K562 (cell line): ENCODE measurements around the gene ZNF581. TPM values are rescaled to one million over a fixed set of nuclear protein-coding genes. Genes with fewer than 3 reads are reported as not detected.

Source experiments
- AFF1 ChIP-seq, 2 experiments: fragments of 450-650 bp; IDR thresholded peaks; 2 replicates each; pipeline ENCODE4 v1.6.1; 2018; ENCODE audit warnings: mild to moderate bottlenecking in 2 of 2, low read depth in 1 of 2; ENCODE audit not compliant: partially characterized antibody in 2 of 2
- CBX3 ChIP-seq, 2 experiments: IDR thresholded peaks; 1 replicate in 1 of 2; 2 replicates in 1 of 2; pipeline ENCODE4 v1.6.1; 2012; ENCODE audit warnings: inconsistent platforms in 2 of 2, low read length in 2 of 2, borderline replicate concordance in 1 of 2, control low read depth in 1 of 2
- CEBPG ChIP-seq, 3 experiments: fragments of 200-800 bp in 1 of 3; sonication (Bioruptor generic) in 1 of 3; sonication (generic) in 1 of 3; formaldehyde crosslinking in 1 of 3; IDR thresholded peaks in 2 of 3; conservative IDR thresholded peaks in 1 of 3; 2 replicates each; pipeline versions ENCODE4 v1.6.1 to v1.8.0; 2016 to 2022; ENCODE audit warnings: missing compliant biosample characterization in 2 of 3, missing genetic modification characterization in 2 of 3, mild to moderate bottlenecking in 1 of 3, missing genetic modification reagents in 1 of 3
- ELF1 ChIP-seq: fragments of 200-800 bp; sonication (Bioruptor generic); IDR thresholded peaks from 2 replicates; pipeline ENCODE4 v1.6.1; 2016; ENCODE audit warnings: missing genetic modification characterization, missing compliant biosample characterization
- ESRRA ChIP-seq: fragments of 450-650 bp; IDR thresholded peaks from 2 replicates; pipeline ENCODE4 v1.6.1; 2014; ENCODE audit warnings: low read depth, mild to moderate bottlenecking, moderate library complexity, borderline replicate concordance
- GTF2F1 ChIP-seq: IDR thresholded peaks from 2 replicates; pipeline ENCODE4 v1.6.1; 2011; ENCODE audit warnings: low read depth, low read length, improper control_type of control experiment
- JUND ChIP-seq, 2 experiments: IDR thresholded peaks; 2 replicates in 1 of 2; 3 replicates in 1 of 2; pipeline ENCODE4 v1.6.1; 2011; ENCODE audit warnings: borderline replicate concordance in 2 of 2, low read depth in 2 of 2, low read length in 2 of 2, improper control_type of control experiment in 1 of 2, missing biosample characterization in 1 of 2, missing genetic modification characterization in 1 of 2, missing genetic modification reagents in 1 of 2
- KLF13 ChIP-seq: fragments of 450-650 bp; IDR thresholded peaks from 2 replicates; pipeline ENCODE4 v1.6.1; 2016; ENCODE audit warnings: missing genetic modification characterization, low read depth, mild to moderate bottlenecking, missing compliant biosample characterization, moderate library complexity, borderline replicate concordance
- MAZ ChIP-seq, 2 experiments: fragments of 450-650 bp in 1 of 2; sonication (generic) in 1 of 2; formaldehyde crosslinking; IDR thresholded peaks in 1 of 2; conservative IDR thresholded peaks in 1 of 2; 2 replicates each; pipeline versions ENCODE4 v1.4.0 to v1.5.0; 2020; ENCODE audit warnings: mild to moderate bottlenecking in 1 of 2, missing genetic modification reagents in 1 of 2
- PHF20 ChIP-seq: fragments of 450-650 bp; IDR thresholded peaks from 2 replicates; pipeline ENCODE4 v1.6.1; 2018; ENCODE audit not compliant: partially characterized antibody
- RBFOX2 ChIP-seq: fragments of 200-400 bp; formaldehyde crosslinking; IDR thresholded peaks from 2 replicates; pipeline ENCODE4 v1.6.1; 2017; ENCODE audit warnings: low read depth, mild to moderate bottlenecking, low read length, moderate library complexity
- ZFP36 ChIP-seq: fragments of 150-350 bp; IDR thresholded peaks from 2 replicates; pipeline ENCODE4 v1.6.1; 2018; ENCODE audit warnings: low read length, low read depth; ENCODE audit not compliant: partially characterized antibody
- ZNF253 ChIP-seq: fragments of 250-450 bp; sonication (Bioruptor Pico); conservative IDR thresholded peaks from 2 replicates; pipeline ENCODE4 v1.6.1; 2021; ENCODE audit warnings: mild to moderate bottlenecking
- ZNF511 ChIP-seq: sonication (generic); formaldehyde crosslinking; IDR thresholded peaks from 2 replicates; pipeline ENCODE4 v1.8.0; 2022; ENCODE audit warnings: mild to moderate bottlenecking, missing genetic modification reagents
- ZNF589 ChIP-seq: fragments of 200-800 bp; sonication (Bioruptor generic); IDR thresholded peaks from 2 replicates; pipeline ENCODE4 v1.6.1; 2016; ENCODE audit warnings: low read depth, missing genetic modification characterization, missing compliant biosample characterization
- polyA plus RNA-seq, 8 experiments: library from polyadenylated mRNA; depleted of rRNA in 4 of 8; stranded (reverse) in 5 of 8; unstranded in 3 of 8; fragments of >200 nt; fragmentation: Nextera tagmentation in 2 of 8; fragmentation: Illumina TruSeq in 1 of 8; extraction: Ambion mirVana in 2 of 8; extraction: Trizol in 1 of 8; gene quantifications; 2 replicates each; pipeline versions ENCODE4 v1.2.1 to v1.2.3, GENCODE V29; 2011 to 2014; ENCODE audit warnings: inconsistent platforms in 1 of 8, missing spikeins in 1 of 8
- total RNA-seq, 7 experiments: library from RNA; depleted of rRNA in 6 of 7; stranded (reverse); fragments of >200 nt in 6 of 7; fragmentation: Illumina TruSeq in 2 of 7; extraction: Trizol in 2 of 7; gene quantifications; 2 replicates each; pipeline versions ENCODE4 v1.2.1 to v1.2.3, GENCODE V29; 2011 to 2021; ENCODE audit warnings: low replicate concordance in 1 of 7
- TF ChIP-seq, protein P1 (sequence below): fragments of 250-450 bp; sonication (Bioruptor Pico); IDR thresholded peaks from 2 replicates; pipeline ENCODE4 v1.5.0; 2021
- TF ChIP-seq, protein P2 (sequence below): fragments of 250-450 bp; sonication (Bioruptor Pico); IDR thresholded peaks from 2 replicates; pipeline ENCODE4 v1.8.0; 2021; ENCODE audit warnings: borderline replicate concordance, mild to moderate bottlenecking, moderate library complexity; ENCODE audit not compliant: poor library complexity, severe bottlenecking

Gene ZNF581
- total and polyA plus RNA-seq, 9 of the 15 experiments (the other 6 are each of a cell fraction or from before 2014, with no cell fraction given) = 2.4 to 39.4 (median 15.4) TPM

DNA sequence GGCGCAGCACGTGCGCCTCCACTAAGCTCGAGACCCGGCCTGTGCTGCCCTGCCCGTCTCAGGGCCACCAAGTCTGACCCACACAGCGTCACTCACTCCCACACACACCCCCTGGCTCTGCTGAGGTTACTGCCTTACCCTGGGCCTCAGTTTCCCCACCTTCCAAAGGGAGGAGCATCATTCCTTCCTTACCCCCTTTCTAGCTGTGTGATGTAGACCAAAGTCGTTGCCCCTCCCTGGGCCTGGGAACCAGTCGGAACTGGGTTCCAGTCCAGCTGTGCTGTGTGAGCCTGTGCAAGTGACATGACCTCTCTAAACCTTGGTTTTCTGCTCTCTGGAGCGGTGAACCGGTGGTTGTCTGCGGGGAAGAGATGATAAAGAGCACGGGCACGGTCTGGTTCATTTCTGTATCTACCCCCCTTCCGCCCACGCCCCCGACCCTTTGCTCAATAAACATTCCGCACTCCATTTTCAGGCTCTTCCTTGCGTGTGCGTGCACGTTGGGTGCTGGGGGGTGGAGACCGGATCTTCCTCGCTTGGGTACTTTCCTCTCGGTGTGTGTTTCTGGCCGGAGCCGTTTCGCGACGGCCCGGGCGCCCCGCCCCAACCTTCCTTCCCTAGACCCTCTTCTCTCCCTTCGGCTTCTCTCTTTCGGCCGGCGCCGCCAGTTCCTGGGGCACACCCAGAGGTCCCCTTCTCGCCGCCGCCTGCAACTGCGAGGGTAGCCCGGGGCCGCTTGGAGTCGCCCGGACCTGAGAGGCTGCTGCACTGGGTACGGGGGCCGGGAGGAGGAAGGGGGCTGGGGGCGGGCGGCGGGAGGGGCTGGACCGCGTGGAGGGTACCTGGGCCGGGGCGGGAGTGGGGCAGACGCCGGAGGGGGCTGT, at the start of gene ZNF581 (continued):
- TF ChIP-seq KLF13 (tag) (peak; percentile 95), JUND (IDR thresholded peaks at IDR 0.05; ENCODE audit: borderline replicate concordance, low read depth, low read length) (peak; percentile 60), JUND (tag; IDR thresholded peaks at IDR 0.05; ENCODE audit: borderline replicate concordance, low read depth, low read length) (no peak), PHF20 (peak; percentile 93), ZNF589 (CRISPR knock-in tag) (no peak), ESRRA (peak; percentile 45; the same call in 1 of the 2 replicates), GTF2F1 (no peak), CBX3 (IDR thresholded peaks at IDR 0.05; ENCODE audit: borderline replicate concordance in 1 of 2, low read length in 2 of 2) (0 out of 3 replicates have a peak, but pooled peaks of 1 of the 2 experiments have one; percentile 41), AFF1 (IDR thresholded peaks at IDR 0.05; ENCODE audit: low read depth in 1 of 2, partially characterized antibody in 2 of 2) (peak in 1 of 2 experiments; percentile 27), CEBPG (CRISPR knock-in tag; IDR thresholded peaks at IDR 0.05) (no peak), CEBPG (tag; conservative IDR thresholded peaks at IDR 0.05 in 1 of 2, IDR thresholded peaks at IDR 0.05 in 1 of 2) (no peak), ELF1 (tag) (peak; percentile 56), RBFOX2 (peak; percentile 77), ZFP36 (peak; percentile 45), ZNF511 (CRISPR knock-in tag) (peak; percentile 33; the same call in 1 of the 2 replicates), ZNF253 (CRISPR knock-in tag) (no peak), MAZ (CRISPR knock-in tag; conservative IDR thresholded peaks at IDR 0.05 in 1 of 2, IDR thresholded peaks at IDR 0.05 in 1 of 2) (peak; percentile 91 to 95)
- TF ChIP-seq, protein P1, sequence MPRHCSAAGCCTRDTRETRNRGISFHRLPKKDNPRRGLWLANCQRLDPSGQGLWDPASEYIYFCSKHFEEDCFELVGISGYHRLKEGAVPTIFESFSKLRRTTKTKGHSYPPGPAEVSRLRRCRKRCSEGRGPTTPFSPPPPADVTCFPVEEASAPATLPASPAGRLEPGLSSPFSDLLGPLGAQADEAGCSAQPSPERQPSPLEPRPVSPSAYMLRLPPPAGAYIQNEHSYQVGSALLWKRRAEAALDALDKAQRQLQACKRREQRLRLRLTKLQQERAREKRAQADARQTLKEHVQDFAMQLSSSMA (CRISPR knock-in tag) = peak; percentile 88; the same call in 1 of the 2 replicates
- TF ChIP-seq, protein P2, sequence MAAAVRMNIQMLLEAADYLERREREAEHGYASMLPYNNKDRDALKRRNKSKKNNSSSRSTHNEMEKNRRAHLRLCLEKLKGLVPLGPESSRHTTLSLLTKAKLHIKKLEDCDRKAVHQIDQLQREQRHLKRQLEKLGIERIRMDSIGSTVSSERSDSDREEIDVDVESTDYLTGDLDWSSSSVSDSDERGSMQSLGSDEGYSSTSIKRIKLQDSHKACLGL = peak; percentile 53
